GM23338 (cell line): Measurements from ENCODE around the gene TOMM40L. TPM values are rescaled to one million over a fixed set of nuclear protein-coding genes. Genes with fewer than 3 reads are reported as not detected.

Source experiments
- ATAC-seq: fragments of 200-7000 bp; cut with Tn5 transposase; 3 replicates; pipeline ENCODE4 v1.9.1; 2020
- DNase-seq: peaks from one replicate; pipeline ENCODE4 v3.0.0-alpha.2; 2015; ENCODE audit warnings: low spot score
- H2AFZ ChIP-seq: fragments of 200-600 bp; sonication (generic); 2 replicates; pipeline ENCODE4 v1.8.0; 2016; ENCODE audit warnings: antibody characterized with exemption, mild to moderate bottlenecking, moderate library complexity
- H3F3A ChIP-seq: fragments of 200-600 bp; sonication (generic); replicated peaks from 2 replicates; pipeline ENCODE4 v1.8.0; 2017; ENCODE audit warnings: antibody characterized with exemption, mixed run types, low read depth
- H3K27ac ChIP-seq: fragments of 200-600 bp; sonication (generic); 2 replicates; pipeline ENCODE4 v1.6.1; 2016; ENCODE audit warnings: low read depth
- H3K27me3 ChIP-seq: fragments of 200-600 bp; sonication (generic); 2 replicates; pipeline ENCODE4 v1.8.0; 2016; ENCODE audit warnings: mild to moderate bottlenecking, mixed run types, moderate library complexity; ENCODE audit not compliant: insufficient read depth
- H3K36me3 ChIP-seq: fragments of 200-600 bp; sonication (generic); 2 replicates; pipeline ENCODE4 v1.8.0; 2016; ENCODE audit warnings: mild to moderate bottlenecking; ENCODE audit not compliant: insufficient read depth
- H3K4me1 ChIP-seq: fragments of 200-600 bp; sonication (generic); 2 replicates; pipeline ENCODE4 v1.8.0; 2016; ENCODE audit warnings: mild to moderate bottlenecking, moderate library complexity; ENCODE audit not compliant: insufficient read depth
- H3K4me2 ChIP-seq: fragments of 200-600 bp; sonication (generic); 2 replicates; pipeline ENCODE4 v1.7.1; 2017; ENCODE audit warnings: mixed run types
- H3K4me3 ChIP-seq: fragments of 200-600 bp; sonication (generic); 2 replicates; pipeline ENCODE4 v1.6.1; 2016; ENCODE audit warnings: mixed run types
- H3K79me2 ChIP-seq: fragments of 200-600 bp; sonication (generic); replicated peaks from 2 replicates; pipeline ENCODE4 v1.8.0; 2017; ENCODE audit warnings: mild to moderate bottlenecking; ENCODE audit not compliant: insufficient read depth
- H3K9me2 ChIP-seq: fragments of 200-600 bp; sonication (generic); 2 replicates; pipeline ENCODE4 v1.8.0; 2017; ENCODE audit not compliant: insufficient read depth
- H4K20me1 ChIP-seq: fragments of 200-600 bp; sonication (generic); replicated peaks from 2 replicates; pipeline ENCODE4 v1.8.0; 2017; ENCODE audit warnings: mild to moderate bottlenecking; ENCODE audit not compliant: insufficient read depth
- H3K27ac Mint-ChIP-seq: 2 replicates; pipeline ENCODE4 v1.8.0; 2020; ENCODE audit warnings: inconsistent platforms, mild to moderate bottlenecking, moderate library complexity, mixed read lengths
- H3K27me3 Mint-ChIP-seq: 3 replicates; pipeline ENCODE4 v1.8.0; 2022; ENCODE audit warnings: low read depth, mild to moderate bottlenecking, moderate library complexity, mixed read lengths, inconsistent platforms; ENCODE audit not compliant: insufficient read depth, poor library complexity
- H3K36me3 Mint-ChIP-seq: 3 replicates; pipeline ENCODE4 v1.8.0; 2021; ENCODE audit warnings: low read depth, mild to moderate bottlenecking, inconsistent platforms, moderate library complexity, mixed read lengths
- H3K4me1 Mint-ChIP-seq: 3 replicates; pipeline ENCODE4 v1.8.0; 2020; ENCODE audit warnings: mild to moderate bottlenecking, inconsistent platforms, mixed read lengths
- H3K4me3 Mint-ChIP-seq: 3 replicates; pipeline ENCODE4 v1.8.0; 2021; ENCODE audit warnings: moderate library complexity, mild to moderate bottlenecking, inconsistent platforms, mixed read lengths
- H3K9me3 Mint-ChIP-seq: 3 replicates; pipeline ENCODE4 v1.8.0; 2020; ENCODE audit warnings: moderate library complexity, mild to moderate bottlenecking, inconsistent platforms, mixed read lengths
- ETS1 ChIP-seq: IDR thresholded peaks from 2 replicates; pipeline ENCODE4 v1.6.1; 2016; ENCODE audit warnings: antibody characterized with exemption
- EZH2 ChIP-seq: fragments of 200-600 bp; sonication (generic); IDR thresholded peaks from one replicate; pipeline ENCODE4 v1.8.0; 2017; ENCODE audit warnings: antibody characterized with exemption, mild to moderate bottlenecking, low read depth; ENCODE audit not compliant: unreplicated experiment
- EZH2phosphoT487 ChIP-seq: fragments of 200-600 bp; sonication (generic); IDR thresholded peaks from one replicate; pipeline ENCODE4 v1.8.1; 2018; ENCODE audit warnings: antibody characterized with exemption; ENCODE audit not compliant: unreplicated experiment
- JUNB ChIP-seq: IDR thresholded peaks from one replicate; pipeline ENCODE4 v1.6.1; 2016; ENCODE audit warnings: antibody characterized with exemption; ENCODE audit not compliant: unreplicated experiment
- NANOG ChIP-seq: IDR thresholded peaks from 2 replicates; pipeline ENCODE4 v1.6.1; 2016; ENCODE audit warnings: antibody characterized with exemption, borderline replicate concordance
- POLR2AphosphoS5 ChIP-seq: IDR thresholded peaks from 2 replicates; pipeline ENCODE4 v1.6.1; 2016; ENCODE audit warnings: antibody characterized with exemption, low read depth
- STAT1 ChIP-seq: IDR thresholded peaks from one replicate; pipeline ENCODE4 v1.6.1; 2016; ENCODE audit warnings: antibody characterized with exemption; ENCODE audit not compliant: unreplicated experiment
- ZNF114 ChIP-seq: fragments of 250-450 bp; sonication (Bioruptor Pico); IDR thresholded peaks from 2 replicates; pipeline ENCODE4 v1.5.0; 2020; ENCODE audit warnings: mild to moderate bottlenecking, moderate library complexity
- ZNF331 ChIP-seq: fragments of 250-450 bp; sonication (Bioruptor Pico); IDR thresholded peaks from 2 replicates; pipeline ENCODE4 v1.5.0; 2020; ENCODE audit warnings: low read depth, mild to moderate bottlenecking, moderate library complexity
- polyA plus RNA-seq: library from polyadenylated mRNA; unstranded; fragments of >200 nt; fragmentation: Nextera tagmentation; extraction: Ambion mirVana; gene quantifications from 2 replicates; pipeline ENCODE4 v1.2.1, GENCODE V29; 2016
- total RNA-seq: library from RNA; depleted of rRNA; stranded (reverse); fragments of >200 nt; shearing (Covaris generic); gene quantifications from 2 replicates; pipeline ENCODE4 v1.2.3, GENCODE V29; 2014
- TF ChIP-seq, protein P1 (sequence below): fragments of 250-450 bp; sonication (Bioruptor Pico); IDR thresholded peaks from 2 replicates; pipeline ENCODE4 v1.5.0; 2020; ENCODE audit warnings: mild to moderate bottlenecking, moderate library complexity
- TF ChIP-seq, protein P2 (sequence below), 2 experiments: fragments of 200-600 bp in 1 of 2; sonication (generic) in 1 of 2; conservative IDR thresholded peaks; 2 replicates each; pipeline versions ENCODE4 v1.5.1 to v1.6.1; 2016 to 2017; ENCODE audit warnings: antibody characterized with exemption in 2 of 2, low read depth in 2 of 2, mild to moderate bottlenecking in 2 of 2, moderate library complexity in 1 of 2

The TOMM40L gene
- total and polyA plus RNA-seq, 2 experiments from 2014 or later: 6.8 to 12.9 TPM

- Histone ChIP-seq H3K27me3 (peaks cover 12% of the 10 kb centered on the region), H3K79me2 (no peaks in the 10 kb centered on the region), H3K27ac (no peak overlapping the region), H3K36me3 (no peaks in the 10 kb centered on the region), H4K20me1 (no peaks in the 10 kb centered on the region), H3K4me2 (no peak overlapping the region), H3F3A (0 out of 2 replicates have a peak, but pooled peaks cover 3% of the 10 kb centered on the region), H3K4me3 (no peak overlapping the region), H2AFZ (no peak overlapping the region), H3K9me2 (no peaks in the 10 kb centered on the region), H3K4me1 (peaks cover 23% of the 10 kb centered on the region)
- Mint-ChIP-seq H3K27me3 (peaks cover 10% of the 10 kb centered on the region), H3K4me3 (no peak overlapping the region), H3K4me1 (peaks cover 23% of the 10 kb centered on the region), H3K27ac (no peak overlapping the region), H3K9me3 (no peaks in the 10 kb centered on the region), H3K36me3 (no peaks in the 10 kb centered on the region)
- TF ChIP-seq EZH2 (no peak), ZNF331 (CRISPR knock-in tag) (no peak), STAT1 (no peak), POLR2AphosphoS5 (no peak), JUNB (no peak), ETS1 (no peak), ZNF114 (no peak), NANOG (no peak), EZH2phosphoT487 (no peak)
- TF ChIP-seq, protein P1, sequence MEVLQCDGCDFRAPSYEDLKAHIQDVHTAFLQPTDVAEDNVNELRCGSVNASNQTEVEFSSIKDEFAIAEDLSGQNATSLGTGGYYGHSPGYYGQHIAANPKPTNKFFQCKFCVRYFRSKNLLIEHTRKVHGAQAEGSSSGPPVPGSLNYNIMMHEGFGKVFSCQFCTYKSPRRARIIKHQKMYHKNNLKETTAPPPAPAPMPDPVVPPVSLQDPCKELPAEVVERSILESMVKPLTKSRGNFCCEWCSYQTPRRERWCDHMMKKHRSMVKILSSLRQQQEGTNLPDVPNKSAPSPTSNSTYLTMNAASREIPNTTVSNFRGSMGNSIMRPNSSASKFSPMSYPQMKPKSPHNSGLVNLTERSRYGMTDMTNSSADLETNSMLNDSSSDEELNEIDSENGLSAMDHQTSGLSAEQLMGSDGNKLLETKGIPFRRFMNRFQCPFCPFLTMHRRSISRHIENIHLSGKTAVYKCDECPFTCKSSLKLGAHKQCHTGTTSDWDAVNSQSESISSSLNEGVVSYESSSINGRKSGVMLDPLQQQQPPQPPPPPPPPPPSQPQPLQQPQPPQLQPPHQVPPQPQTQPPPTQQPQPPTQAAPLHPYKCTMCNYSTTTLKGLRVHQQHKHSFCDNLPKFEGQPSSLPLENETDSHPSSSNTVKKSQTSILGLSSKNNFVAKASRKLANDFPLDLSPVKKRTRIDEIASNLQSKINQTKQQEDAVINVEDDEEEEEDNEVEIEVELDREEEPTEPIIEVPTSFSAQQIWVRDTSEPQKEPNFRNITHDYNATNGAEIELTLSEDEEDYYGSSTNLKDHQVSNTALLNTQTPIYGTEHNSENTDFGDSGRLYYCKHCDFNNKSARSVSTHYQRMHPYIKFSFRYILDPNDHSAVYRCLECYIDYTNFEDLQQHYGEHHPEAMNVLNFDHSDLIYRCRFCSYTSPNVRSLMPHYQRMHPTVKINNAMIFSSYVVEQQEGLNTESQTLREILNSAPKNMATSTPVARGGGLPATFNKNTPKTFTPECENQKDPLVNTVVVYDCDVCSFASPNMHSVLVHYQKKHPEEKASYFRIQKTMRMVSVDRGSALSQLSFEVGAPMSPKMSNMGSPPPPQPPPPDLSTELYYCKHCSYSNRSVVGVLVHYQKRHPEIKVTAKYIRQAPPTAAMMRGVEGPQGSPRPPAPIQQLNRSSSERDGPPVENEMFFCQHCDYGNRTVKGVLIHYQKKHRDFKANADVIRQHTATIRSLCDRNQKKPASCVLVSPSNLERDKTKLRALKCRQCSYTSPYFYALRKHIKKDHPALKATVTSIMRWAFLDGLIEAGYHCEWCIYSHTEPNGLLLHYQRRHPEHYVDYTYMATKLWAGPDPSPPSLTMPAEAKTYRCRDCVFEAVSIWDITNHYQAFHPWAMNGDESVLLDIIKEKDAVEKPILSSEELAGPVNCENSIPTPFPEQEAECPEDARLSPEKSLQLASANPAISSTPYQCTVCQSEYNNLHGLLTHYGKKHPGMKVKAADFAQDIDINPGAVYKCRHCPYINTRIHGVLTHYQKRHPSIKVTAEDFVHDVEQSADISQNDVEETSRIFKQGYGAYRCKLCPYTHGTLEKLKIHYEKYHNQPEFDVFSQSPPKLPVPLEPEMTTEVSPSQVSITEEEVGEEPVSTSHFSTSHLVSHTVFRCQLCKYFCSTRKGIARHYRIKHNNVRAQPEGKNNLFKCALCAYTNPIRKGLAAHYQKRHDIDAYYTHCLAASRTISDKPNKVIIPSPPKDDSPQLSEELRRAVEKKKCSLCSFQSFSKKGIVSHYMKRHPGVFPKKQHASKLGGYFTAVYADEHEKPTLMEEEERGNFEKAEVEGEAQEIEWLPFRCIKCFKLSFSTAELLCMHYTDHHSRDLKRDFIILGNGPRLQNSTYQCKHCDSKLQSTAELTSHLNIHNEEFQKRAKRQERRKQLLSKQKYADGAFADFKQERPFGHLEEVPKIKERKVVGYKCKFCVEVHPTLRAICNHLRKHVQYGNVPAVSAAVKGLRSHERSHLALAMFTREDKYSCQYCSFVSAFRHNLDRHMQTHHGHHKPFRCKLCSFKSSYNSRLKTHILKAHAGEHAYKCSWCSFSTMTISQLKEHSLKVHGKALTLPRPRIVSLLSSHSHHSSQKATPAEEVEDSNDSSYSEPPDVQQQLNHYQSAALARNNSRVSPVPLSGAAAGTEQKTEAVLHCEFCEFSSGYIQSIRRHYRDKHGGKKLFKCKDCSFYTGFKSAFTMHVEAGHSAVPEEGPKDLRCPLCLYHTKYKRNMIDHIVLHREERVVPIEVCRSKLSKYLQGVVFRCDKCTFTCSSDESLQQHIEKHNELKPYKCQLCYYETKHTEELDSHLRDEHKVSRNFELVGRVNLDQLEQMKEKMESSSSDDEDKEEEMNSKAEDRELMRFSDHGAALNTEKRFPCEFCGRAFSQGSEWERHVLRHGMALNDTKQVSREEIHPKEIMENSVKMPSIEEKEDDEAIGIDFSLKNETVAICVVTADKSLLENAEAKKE (CRISPR knock-in tag): no peak
- TF ChIP-seq, protein P2, sequence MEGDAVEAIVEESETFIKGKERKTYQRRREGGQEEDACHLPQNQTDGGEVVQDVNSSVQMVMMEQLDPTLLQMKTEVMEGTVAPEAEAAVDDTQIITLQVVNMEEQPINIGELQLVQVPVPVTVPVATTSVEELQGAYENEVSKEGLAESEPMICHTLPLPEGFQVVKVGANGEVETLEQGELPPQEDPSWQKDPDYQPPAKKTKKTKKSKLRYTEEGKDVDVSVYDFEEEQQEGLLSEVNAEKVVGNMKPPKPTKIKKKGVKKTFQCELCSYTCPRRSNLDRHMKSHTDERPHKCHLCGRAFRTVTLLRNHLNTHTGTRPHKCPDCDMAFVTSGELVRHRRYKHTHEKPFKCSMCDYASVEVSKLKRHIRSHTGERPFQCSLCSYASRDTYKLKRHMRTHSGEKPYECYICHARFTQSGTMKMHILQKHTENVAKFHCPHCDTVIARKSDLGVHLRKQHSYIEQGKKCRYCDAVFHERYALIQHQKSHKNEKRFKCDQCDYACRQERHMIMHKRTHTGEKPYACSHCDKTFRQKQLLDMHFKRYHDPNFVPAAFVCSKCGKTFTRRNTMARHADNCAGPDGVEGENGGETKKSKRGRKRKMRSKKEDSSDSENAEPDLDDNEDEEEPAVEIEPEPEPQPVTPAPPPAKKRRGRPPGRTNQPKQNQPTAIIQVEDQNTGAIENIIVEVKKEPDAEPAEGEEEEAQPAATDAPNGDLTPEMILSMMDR (conservative IDR thresholded peaks at IDR 0.05; ENCODE audit: low read depth in 2 of 2): no peak
- ATAC-seq: no peak
- no peak for DNase-seq
Observed at GRCh38 chr1:161265305-161265704, 39.4 kb downstream of the TOMM40L start.
